ENCODE measurements around the gene SKI.

DNA sequence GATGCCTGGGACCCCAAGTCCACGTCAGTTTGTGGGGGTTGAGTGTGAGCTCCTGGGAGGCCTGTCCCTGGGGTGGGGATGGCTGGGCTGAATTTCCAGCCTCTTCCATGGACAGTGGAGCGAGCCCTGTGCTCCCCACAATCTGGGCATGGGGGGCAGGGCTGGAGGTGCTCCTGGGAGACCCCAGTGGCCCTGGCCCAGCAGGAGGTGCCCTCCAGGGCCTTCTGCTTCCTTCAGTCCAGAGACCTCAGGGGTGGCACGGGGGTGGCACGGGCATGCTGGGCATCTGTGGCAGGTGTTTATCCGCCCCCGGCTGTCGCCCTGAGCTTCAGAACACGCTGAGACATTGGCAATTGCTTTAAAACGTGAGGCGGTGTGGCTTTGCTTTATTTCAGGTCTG is 122.4 kb downstream of the SKI start:
- TF ChIP-seq CTCF (IDR thresholded peaks at IDR 0.05) (no peak), EZH2 (IDR thresholded peaks at IDR 0.05; ENCODE audit: borderline replicate concordance, insufficient read depth, low read depth, low read length, poor library complexity, severe bottlenecking) (no peak)

All from B cell (primary cell).